ENCODE measurements around the gene MT1G.
"Not testable (repeated sequence)": the region's sequence is repeated elsewhere in the genome, so short reads cannot be mapped to it uniquely, and the experiment has no call there.

GRCh38 chr16:56665286-56666261 is 2.3 kb downstream of the MT1G start:
- TF ChIP-seq CTCF (conservative IDR thresholded peaks at IDR 0.05; ENCODE audit: low read length); EZH2phosphoT487 (IDR thresholded peaks at IDR 0.05; ENCODE audit: borderline replicate concordance, low read depth, low read length): not testable (repeated sequence)
